ENCODE data around the gene FLT4. TPM values are rescaled to one million over a fixed set of nuclear protein-coding genes. Genes with fewer than 3 reads are reported as not detected.

Gene FLT4
- total RNA-seq, 1 donor from 2014 or later, result 7.2 TPM

DNA sequence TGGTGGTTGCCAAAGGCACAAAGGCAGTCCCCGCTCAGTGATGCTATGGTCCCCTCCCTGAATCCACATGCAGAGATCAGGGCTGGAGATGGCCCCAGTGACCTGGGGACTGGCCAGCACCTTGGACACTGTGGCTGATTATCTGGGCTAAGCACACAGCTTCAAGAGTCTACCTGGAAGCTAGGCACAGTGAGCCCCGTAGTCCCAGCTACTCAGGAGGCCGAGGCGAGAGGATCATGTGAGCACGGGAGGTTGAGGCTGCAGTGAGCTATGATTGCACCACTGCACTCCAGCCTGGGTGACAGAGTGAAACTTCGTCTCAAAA lies 49.8 kb downstream of the FLT4 start:
- Mint-ChIP-seq H3K4me3 (ENCODE audit: unreplicated experiment) (no peak overlapping the region), H3K9me3 (ENCODE audit: unreplicated experiment) (peaks cover 1% of the 10 kb centered on the region), H3K36me3 (ENCODE audit: low read depth, unreplicated experiment) (no peaks in the 10 kb centered on the region), H3K27me3 (ENCODE audit: low read depth, unreplicated experiment) (peaks cover 20% of the 10 kb centered on the region), H3K4me1 (ENCODE audit: low read depth, unreplicated experiment) (no peaks in the 10 kb centered on the region), H3K27ac (ENCODE audit: unreplicated experiment) (no peak overlapping the region)
- Histone ChIP-seq H3K9me3 (ENCODE audit: insufficient read depth, low read depth, low read length) (no peaks in the 10 kb centered on the region), H3K79me2 (ENCODE audit: insufficient read depth, low read length) (no peaks in the 10 kb centered on the region), H4K20me1 (ENCODE audit: insufficient read depth, low read length) (no peaks in the 10 kb centered on the region), H3K4me1 (ENCODE audit: insufficient read depth, low read length) (no peaks in the 10 kb centered on the region), H3K27me3 (ENCODE audit: insufficient read depth, low read length) (no peaks in the 10 kb centered on the region), H3K4me2 (ENCODE audit: low read length) (no peak overlapping the region), H3K4me3 (ENCODE audit: insufficient read depth, low read depth, low read length) (no peak overlapping the region), H3K36me3 (ENCODE audit: insufficient read depth, low read length) (no peaks in the 10 kb centered on the region), H3K9ac (ENCODE audit: low read length) (no peak overlapping the region), H3K27ac (ENCODE audit: low read depth, low read length) (no peak overlapping the region), H2AFZ (ENCODE audit: low read depth, low read length) (no peak overlapping the region)
- no peak for TF ChIP-seq EZH2 (IDR thresholded peaks at IDR 0.05; ENCODE audit: insufficient read depth, low read length)
- TF ChIP-seq, protein P1, sequence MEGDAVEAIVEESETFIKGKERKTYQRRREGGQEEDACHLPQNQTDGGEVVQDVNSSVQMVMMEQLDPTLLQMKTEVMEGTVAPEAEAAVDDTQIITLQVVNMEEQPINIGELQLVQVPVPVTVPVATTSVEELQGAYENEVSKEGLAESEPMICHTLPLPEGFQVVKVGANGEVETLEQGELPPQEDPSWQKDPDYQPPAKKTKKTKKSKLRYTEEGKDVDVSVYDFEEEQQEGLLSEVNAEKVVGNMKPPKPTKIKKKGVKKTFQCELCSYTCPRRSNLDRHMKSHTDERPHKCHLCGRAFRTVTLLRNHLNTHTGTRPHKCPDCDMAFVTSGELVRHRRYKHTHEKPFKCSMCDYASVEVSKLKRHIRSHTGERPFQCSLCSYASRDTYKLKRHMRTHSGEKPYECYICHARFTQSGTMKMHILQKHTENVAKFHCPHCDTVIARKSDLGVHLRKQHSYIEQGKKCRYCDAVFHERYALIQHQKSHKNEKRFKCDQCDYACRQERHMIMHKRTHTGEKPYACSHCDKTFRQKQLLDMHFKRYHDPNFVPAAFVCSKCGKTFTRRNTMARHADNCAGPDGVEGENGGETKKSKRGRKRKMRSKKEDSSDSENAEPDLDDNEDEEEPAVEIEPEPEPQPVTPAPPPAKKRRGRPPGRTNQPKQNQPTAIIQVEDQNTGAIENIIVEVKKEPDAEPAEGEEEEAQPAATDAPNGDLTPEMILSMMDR (IDR thresholded peaks at IDR 0.05; ENCODE audit: insufficient read depth, low read depth, low read length), result no peak
- FAIRE-seq (no peak), DNase-seq (ENCODE audit: low read depth) (no peak)

DNA sequence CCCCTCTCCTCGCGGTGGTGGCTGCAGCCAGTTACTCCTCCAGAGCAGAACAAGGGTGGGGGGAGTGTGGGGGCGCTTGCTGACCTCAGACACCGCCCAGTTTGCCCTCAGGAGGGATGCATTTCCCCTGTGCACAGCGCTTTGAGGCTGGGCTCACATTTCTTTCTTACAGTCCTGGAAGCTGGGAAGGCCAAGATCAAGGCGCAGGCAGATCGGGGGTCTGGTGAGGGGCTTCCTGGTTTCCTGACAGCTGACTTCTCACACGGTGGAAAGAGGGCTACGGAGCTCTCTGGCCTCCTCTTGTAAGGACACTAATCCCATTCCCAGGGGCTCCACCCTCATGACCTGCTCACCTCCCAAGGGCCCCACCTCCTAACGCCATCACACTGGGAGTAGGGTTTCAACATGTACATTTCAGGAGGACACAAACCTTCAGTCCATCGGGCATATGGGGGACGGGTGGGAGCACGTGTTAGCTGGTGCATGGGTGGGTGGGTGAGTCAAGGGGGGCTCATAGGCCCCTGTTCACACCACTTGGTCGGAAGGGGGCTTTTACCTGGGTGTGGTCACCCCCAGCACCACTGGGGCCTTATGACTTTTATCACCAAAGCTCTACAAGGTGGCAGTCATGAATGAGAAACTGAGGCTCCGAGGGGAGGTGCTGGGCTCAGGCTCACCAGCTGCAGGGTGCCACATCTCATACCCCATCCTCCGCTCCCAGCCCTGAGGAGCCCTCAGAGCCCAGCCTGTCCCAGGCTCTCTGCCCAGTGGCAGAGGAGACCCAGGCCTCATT lies 50.4 kb downstream of the FLT4 start:
- no peak overlapping the region for H2AFZ ChIP-seq (ENCODE audit: low read depth, low read length)
- no peaks in the 10 kb centered on the region for H4K20me1 ChIP-seq (ENCODE audit: insufficient read depth, low read length)
- no peaks in the 10 kb centered on the region for H3K79me2 ChIP-seq (ENCODE audit: insufficient read depth, low read length)
- no peak for DNase-seq (ENCODE audit: low read depth)
- no peaks in the 10 kb centered on the region for H3K9me3 ChIP-seq (ENCODE audit: insufficient read depth, low read depth, low read length)
- no peaks in the 10 kb centered on the region for H3K36me3 ChIP-seq (ENCODE audit: insufficient read depth, low read length)
- H3K27me3 ChIP-seq (ENCODE audit: insufficient read depth, low read length), result no peaks in the 10 kb centered on the region
- Mint-ChIP-seq H3K4me3 (ENCODE audit: unreplicated experiment) (no peak overlapping the region), H3K4me1 (ENCODE audit: low read depth, unreplicated experiment) (no peaks in the 10 kb centered on the region), H3K9me3 (ENCODE audit: unreplicated experiment) (peaks cover 1% of the 10 kb centered on the region), H3K27me3 (ENCODE audit: low read depth, unreplicated experiment) (peaks cover 15% of the 10 kb centered on the region), H3K27ac (ENCODE audit: unreplicated experiment) (no peak overlapping the region), H3K36me3 (ENCODE audit: low read depth, unreplicated experiment) (no peaks in the 10 kb centered on the region)
- no peaks in the 10 kb centered on the region for H3K4me1 ChIP-seq (ENCODE audit: insufficient read depth, low read length)
- no peak overlapping the region for H3K9ac ChIP-seq (ENCODE audit: low read length)
- no peak overlapping the region for H3K4me3 ChIP-seq (ENCODE audit: insufficient read depth, low read depth, low read length)
- no peak for FAIRE-seq
- TF ChIP-seq EZH2 (IDR thresholded peaks at IDR 0.05; ENCODE audit: insufficient read depth, low read length), result no peak
- TF ChIP-seq, protein P1 (IDR thresholded peaks at IDR 0.05; ENCODE audit: insufficient read depth, low read depth, low read length), result no peak
- H3K4me2 ChIP-seq (ENCODE audit: low read length), result no peak overlapping the region
- H3K27ac ChIP-seq (ENCODE audit: low read depth, low read length), result no peak overlapping the region

DNA sequence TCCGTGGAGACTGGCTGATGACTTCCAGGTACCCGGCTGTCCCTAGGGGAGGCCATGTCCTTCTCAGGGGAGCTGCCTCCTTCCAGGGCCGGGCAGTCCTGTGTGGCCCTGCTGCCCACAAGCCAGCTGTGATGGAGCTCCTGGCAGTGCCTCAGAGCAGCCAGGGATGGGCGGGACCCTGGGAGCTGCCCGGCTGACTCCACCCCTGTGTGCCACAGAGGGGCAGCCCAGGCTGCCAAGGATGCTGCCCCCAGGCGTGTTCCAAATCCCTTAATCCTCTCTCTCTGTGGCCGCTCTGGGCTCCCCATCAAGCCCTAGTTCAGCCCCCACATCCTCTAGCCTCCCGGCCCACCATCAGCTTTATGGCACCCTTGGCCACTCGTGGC lies 51.1 kb downstream of the FLT4 start:
- Mint-ChIP-seq H3K36me3 (ENCODE audit: low read depth, unreplicated experiment) (no peaks in the 10 kb centered on the region), H3K4me3 (ENCODE audit: unreplicated experiment) (no peak overlapping the region), H3K4me1 (ENCODE audit: low read depth, unreplicated experiment) (no peaks in the 10 kb centered on the region), H3K27ac (ENCODE audit: unreplicated experiment) (no peak overlapping the region), H3K9me3 (ENCODE audit: unreplicated experiment) (peaks cover 1% of the 10 kb centered on the region), H3K27me3 (ENCODE audit: low read depth, unreplicated experiment) (peaks cover 20% of the 10 kb centered on the region)
- no peaks in the 10 kb centered on the region for H4K20me1 ChIP-seq (ENCODE audit: insufficient read depth, low read length)
- no peak overlapping the region for H2AFZ ChIP-seq (ENCODE audit: low read depth, low read length)
- FAIRE-seq (no peak), DNase-seq (ENCODE audit: low read depth) (no peak)
- no peaks in the 10 kb centered on the region for H3K9me3 ChIP-seq (ENCODE audit: insufficient read depth, low read depth, low read length)
- H3K27me3 ChIP-seq (ENCODE audit: insufficient read depth, low read length), result peaks cover 3% of the 10 kb centered on the region
- TF ChIP-seq, protein P1 (IDR thresholded peaks at IDR 0.05; ENCODE audit: insufficient read depth, low read depth, low read length), result no peak
- TF ChIP-seq EZH2 (IDR thresholded peaks at IDR 0.05; ENCODE audit: insufficient read depth, low read length), result no peak
- no peak overlapping the region for H3K9ac ChIP-seq (ENCODE audit: low read length)
- no peak overlapping the region for H3K4me2 ChIP-seq (ENCODE audit: low read length)
- no peaks in the 10 kb centered on the region for H3K4me1 ChIP-seq (ENCODE audit: insufficient read depth, low read length)
- no peaks in the 10 kb centered on the region for H3K36me3 ChIP-seq (ENCODE audit: insufficient read depth, low read length)
- H3K79me2 ChIP-seq (ENCODE audit: insufficient read depth, low read length), result no peaks in the 10 kb centered on the region
- H3K27ac ChIP-seq (ENCODE audit: low read depth, low read length), result no peak overlapping the region
- no peak overlapping the region for H3K4me3 ChIP-seq (ENCODE audit: insufficient read depth, low read depth, low read length)

All from astrocyte (in vitro differentiated cells and primary cell).